HG03196 (cell line): ENCODE measurements around the gene CEP131.
"Not testable (repeated sequence)": the region's sequence is repeated elsewhere in the genome, so short reads cannot be mapped to it uniquely, and the experiment has no call there.

Experiments
- ATAC-seq: cut with Tn5 transposase; IDR thresholded peaks from one replicate; pipeline ENCODE4 v1.9.1; 2021; ENCODE audit not compliant: unreplicated experiment

The CEP131 gene

DNA sequence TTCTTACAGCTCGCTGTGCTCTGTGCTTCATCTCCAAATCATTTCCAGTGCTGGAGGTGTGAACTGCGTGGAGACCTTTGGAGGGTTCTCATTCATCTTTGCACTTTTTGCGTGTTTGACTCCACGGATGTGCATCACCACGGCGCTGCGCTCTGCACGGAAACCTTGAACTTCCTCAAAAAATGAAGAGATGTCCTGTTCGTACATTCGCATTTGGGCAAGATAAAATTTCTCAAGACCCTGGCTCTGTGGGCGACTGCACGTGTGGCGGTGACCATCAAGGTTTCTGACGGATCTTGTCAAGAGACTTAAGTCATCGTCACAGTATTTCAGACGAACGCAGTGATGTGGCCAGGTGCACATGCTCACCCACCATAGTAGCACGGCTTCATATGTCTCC lies 67.8 kb downstream of the CEP131 start:
- ATAC-seq = no peak

DNA sequence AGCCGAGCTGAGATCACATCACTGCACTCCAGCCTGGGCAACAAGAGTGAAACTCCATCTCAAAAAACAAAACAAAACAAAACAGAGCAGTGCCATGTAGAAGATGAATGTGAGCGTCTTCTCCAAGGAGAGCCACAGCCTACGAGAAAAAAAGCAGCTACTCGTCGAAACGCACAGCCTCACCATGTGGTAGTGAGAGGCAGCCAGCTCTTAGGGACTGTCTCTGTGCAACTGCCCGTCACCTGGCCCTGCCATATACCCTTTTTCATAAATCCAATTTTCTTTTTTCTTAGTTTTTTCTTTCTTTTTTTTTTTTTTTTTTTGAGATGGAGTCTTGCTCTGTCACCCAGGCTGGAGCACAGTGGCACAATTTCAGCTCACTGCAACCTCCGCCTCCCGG lies 68.7 kb downstream of the CEP131 start:
- ATAC-seq = not testable (repeated sequence)

DNA sequence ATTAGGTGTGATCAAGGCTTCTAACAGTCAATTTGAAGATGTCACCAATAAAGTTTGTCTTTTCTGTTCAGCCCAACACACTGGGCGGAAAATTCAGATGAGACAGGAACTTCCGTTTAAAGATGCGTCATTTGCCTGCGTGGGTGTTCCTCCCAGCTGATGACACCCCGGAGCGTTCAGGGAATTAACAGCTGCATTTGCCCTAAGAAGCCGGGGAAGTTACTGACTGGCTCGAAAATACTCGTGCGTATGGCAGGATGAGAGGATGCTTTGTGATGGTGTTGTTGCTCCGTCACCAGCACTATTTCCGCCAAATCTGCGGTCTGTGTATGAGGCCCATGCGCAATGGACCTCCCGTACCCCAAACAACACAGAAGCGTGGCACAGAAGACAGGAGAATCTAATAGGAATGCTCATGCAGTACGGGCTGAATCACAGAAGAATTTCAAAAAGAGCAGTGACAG lies 69.4 kb downstream of the CEP131 start:
- no peak for ATAC-seq

DNA sequence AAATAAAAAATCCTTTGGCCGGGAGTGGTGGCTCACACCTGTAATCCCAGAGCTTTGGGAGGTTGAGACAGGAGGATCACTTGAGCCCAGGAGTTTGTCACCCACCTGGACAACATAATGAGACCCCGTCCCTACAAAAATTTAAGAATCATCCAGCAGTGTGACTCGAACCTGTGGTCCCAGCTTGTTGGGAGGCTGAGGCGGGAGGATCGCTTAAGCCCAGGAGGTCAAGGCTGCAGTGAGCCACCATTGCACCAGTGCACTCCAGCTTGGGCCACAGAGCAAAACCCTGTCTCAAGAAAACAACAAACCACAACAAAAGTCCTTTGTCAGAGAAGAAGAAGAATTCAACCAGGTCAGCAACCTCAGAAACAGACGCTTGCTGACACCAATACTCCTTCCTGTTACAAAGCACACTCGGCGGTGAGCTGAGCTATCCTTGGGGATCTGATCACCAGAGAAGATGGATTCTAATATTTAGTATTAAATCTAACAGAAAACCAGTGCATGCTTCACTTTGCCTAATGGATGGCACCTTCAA lies 70.4 kb downstream of the CEP131 start:
- no peak for ATAC-seq

DNA sequence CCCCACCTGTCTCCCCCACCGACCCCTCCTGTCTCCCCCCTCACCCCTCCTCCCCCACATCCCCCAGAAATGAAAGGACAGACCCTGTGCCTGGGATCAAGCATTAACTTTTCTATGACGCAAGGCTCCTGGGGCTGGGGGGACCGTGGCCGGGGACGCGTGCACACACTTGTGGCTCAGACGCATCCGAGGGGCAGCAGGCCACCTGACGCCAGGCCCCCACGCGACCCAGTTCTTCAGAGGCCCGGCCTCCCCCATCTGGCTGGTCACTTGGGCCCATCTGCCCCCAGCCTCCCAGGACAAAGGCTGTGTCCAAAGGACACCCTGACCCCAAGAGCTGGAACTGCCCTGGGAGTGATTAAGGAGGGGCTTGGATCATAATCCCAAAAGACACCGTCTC lies 71.5 kb downstream of the CEP131 start:
- no peak for ATAC-seq

DNA sequence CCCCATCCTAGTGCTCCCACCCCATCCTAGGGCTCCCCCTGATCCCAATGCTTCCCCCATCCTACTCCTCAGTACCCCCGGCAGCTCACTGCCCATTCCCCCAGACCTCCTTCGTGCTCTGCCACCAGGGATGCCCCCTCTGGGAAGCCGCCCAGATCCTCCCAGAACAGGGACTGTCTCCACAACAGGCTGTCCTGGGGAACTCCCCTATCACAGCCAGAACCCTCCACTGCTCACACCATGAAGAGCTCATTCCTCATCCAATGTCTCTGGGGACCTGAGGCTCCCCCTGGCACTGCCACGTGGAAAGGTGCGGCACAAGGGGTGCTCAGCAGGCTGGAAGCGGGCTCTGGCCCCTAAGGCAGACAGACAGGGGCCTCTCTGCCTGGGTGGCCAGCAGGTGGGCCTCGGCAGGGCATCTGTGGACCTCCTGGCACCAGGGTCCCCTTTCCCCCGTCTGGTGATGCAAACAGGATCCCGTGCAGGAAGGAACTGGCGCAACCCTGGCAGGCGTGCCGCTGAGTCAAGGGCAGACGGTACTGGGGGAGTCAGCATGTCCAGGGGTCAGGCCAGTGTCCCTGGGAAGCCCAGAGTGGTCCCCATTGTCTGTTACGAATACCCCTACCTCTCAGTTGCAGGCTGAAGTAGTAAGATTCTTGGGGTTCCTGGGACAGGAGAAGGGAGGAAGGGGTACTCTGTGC lies 72.2 kb downstream of the CEP131 start:
- ATAC-seq = no peak

DNA sequence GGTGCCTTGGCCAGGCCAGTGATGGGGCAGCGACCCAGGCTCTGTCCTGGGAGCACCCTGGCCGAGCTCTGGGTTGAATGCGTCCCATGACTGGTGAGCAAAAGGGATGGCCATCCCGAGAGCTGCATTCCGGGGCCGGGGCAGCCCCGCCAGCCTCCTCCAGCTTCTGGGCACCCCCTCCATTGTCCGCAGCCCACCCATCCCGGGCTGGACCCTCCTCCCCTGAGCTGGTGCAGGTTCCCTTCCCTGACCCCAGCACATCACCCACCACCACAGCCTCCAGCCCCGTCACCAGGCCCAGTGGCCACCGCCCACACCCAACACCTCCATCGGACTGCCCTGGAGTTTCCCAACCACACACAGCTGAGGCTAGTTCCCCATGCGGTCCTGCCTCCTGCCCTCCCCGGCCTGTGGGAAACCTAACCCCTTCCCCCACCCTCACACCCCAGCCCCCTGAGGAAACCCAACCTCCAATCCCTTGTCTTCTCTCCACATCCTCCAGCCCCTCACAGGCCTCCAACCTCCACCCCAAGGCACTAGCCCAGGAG lies 73.7 kb downstream of the CEP131 start:
- no peak for ATAC-seq

DNA sequence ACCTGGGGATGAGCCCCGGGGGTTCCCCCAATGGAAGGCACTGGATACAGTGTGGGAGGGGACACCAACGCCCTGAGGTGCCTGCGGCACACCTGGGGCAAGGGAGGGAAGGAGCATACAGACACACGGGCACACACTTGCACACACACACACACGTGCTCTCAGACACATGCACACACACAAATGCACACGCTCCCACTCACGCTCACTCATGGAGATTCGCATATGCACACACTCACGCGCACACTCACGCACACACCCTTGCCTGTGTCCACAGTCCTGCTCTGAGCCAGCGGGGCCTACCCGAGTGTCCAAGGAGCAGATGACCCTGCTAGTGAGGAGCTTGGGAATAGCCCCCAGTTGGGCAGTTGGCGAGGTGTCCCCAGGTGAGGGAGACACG lies 74.2 kb downstream of the CEP131 start:
- no peak for ATAC-seq

DNA sequence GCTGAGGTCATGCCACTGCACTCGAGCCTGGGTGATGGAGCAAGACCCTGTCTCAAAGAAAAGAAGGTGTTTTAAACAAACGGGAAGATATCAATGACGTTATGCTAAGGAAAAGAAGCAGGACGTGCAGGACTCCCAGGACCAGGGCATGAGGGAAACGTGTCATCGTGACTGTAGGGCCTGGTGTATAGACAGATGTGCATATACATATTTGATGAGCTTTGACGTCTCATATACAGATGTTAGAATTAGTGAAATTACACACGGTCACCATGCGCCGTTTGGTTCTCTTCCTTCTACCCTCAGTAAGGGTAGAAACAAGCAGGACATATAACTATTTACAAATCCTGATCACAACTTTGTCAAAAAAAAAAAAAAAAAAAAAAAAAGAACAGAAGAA lies 75.1 kb downstream of the CEP131 start:
- ATAC-seq = no peak

DNA sequence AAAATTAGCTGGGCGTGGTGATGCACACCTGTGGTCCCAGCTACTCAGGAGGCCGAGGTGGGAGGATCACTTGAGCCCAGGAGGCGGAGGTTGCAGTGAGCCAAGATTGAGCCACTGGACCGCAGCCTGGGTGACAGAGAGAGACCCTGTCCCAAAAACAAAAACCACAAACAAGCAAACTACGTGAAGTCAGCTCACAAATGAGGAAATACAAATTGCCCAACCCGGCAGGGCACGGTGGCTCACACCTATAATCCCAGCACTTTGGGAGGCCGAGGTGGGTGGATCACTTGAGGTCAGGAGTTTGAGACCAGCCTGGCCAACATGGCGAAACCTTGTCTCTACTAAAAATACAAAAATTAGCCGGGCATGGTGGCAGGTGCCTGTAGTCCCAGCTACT lies 76.6 kb downstream of the CEP131 start:
- ATAC-seq = not testable (repeated sequence)

DNA sequence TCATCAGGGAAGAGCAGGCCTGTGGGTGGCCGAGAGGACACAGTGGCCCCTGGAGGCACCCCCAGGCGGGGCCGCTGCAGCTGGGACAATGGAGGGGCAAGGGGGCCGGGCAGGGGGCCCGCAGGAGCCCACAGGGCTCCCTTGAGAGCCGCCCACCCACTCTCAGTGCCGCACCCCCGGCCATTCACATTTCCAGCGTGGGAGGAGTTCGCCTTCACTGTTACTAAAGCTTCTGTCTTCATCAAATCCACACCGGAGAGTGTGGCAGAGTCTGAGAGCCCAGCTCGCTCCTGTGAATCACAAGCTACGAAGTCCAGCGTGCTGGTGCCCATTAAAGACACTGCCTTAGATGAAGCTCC lies 78.4 kb downstream of the CEP131 start:
- no peak for ATAC-seq

DNA sequence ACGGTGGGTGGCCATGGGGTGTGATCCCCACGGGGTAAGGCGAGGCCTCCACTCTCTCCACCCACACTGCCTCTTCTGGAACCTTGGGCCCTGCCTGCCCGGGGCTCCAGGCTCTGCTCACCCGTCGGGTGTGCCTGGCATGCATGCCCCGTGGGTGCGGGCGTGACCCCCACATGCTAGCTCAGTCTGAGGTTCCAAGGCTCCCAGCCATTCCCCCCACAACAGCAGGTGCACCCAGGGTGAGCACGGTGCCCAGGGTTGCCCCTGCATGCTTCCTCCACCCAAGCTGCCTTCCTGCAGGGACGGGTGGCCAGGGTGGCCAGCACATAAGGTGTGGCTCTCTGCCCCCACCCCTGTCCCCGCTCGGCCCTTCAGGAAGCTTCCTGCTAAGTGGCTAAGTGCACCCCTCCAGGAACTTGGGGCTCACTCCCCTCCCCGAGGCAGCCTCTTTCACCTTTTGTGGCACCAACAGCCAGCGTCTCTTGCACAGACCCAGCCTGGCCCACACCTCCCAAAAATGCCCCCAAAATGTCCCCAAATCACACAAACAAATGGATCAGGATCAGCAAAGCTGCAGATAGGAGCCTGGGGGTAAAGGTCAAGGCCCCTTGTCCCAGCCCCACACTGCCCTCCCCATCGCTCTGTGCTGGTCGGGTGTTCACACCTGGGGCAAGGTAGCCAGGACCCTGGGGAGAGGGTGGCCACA lies 78.9 kb downstream of the CEP131 start:
- no peak for ATAC-seq

DNA sequence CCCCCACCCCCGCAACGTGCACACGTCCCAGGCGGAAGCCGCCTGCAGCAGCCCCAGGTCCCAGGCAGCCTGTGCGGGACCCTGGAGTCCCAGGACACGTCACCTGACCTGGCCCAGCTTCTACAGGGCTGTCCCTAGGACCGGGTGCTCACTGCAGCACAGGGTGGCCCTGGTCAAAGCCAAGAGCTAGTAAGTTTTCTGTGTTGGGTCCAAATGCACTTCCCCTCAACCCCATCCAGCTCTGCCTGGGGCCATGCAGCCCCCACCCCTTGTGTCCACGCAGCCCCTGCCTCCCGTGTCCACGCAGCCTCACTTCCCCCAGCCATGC lies 79.6 kb downstream of the CEP131 start:
- no peak for ATAC-seq

DNA sequence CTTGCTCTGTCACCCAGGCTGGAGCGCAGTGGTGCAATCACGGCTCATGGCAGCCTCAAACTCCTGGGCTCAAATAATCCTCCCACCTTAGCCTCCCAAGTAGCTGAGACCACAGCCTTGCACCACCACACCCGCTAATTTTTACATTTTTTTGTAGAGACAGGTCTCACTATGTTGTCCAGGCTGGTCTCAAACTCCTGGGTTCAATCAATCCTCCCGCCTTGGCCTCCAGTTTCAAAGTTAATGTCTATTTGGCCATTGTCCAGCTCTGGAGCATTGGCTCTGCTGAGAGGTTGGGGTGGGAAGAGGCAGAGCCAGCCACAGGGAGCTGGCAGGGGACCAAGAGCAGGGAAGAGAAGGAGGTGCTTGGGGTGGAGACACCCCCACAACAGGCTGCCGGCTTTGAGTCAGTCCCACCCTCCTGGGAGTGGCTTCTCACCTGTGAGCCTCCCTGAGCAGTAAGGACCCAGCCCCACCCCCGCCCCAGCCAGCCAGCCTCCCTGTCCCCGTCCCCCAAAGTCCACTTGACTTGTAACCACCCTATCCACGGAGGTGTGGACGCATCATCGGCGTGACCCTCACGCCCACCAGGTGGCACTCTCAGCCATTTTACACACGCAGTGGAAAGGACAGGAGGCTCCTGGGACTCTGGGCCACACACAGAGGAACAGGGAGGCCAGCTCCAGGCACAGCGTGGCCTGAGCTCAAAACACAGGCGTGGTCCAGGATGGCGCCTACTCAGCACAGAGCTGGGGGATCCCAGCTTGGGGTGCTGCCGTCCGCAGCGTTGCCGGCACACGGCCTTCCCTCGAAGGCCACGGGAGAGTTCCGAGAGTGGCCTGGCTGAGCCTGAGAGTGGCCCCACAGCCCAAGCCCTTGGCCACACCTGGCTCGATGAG lies 80.2 kb downstream of the CEP131 start:
- no peak for ATAC-seq

DNA sequence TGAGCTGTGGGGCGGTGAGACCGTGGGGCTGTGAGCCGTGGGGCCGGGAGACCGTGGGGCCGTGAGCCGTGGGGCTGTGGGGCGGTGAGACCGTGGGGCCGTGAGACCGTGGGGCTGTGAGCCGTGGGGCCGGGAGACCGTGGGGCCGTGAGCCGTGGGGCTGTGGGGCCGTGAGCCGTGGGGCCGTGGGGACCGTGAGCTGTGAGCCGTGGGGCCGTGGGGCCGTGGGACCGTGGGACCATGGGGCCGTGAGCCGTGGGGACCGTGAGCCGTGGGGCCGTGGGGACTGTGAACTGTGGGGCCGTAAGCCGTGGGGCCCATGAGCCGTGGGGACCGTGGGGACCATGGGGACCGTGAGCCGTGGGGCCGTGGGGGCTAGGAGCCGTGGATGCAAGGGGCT lies 82.1 kb downstream of the CEP131 start:
- ATAC-seq = no peak

DNA sequence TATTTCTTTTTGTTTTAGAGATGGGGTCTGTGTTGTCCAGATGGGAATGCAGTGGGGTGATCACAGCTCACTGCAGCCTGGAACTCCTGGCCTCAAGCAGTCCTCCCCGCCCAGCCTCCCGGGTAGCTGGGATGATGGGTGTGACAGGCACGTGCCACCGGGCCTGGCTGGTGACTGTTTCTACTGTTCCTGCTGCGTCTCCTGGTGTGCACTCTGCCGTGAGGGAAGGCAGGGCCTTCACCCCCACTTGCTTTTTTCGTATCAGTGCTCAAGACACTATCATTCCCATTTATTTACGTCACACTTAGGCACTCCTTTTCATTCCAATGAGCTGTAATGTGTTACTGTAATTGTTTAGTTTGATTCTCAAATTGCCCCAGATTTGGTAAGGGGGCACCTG lies 82.7 kb downstream of the CEP131 start:
- ATAC-seq = no peak
